NCI-H748 treated with DMSO at 0.1 percent for 48 hours (cell line): ENCODE data around the gene NYAP1.
A peak's percentile ranks its signal among the peaks of the same experiment; 100 is the strongest.

Source experiments
- DNase-seq: peaks from one replicate; lab custom pipeline; 2025; lab: John Stamatoyannopoulos, UW

Gene NYAP1

GRCh38 chr7:100457033-100457432 is 26.7 kb upstream of the NYAP1 start:
- DNase-seq = no peak

GRCh38 chr7:100464210-100464660 is 19.5 kb upstream of the NYAP1 start, which contains the start of gene SPACDR:
Gene SPACDR (minus strand): TSS chr7:100464260. CDS start chr7:100464025, 235 bp downstream.
- DNase-seq = no peak

GRCh38 chr7:100464791-100465190 is 18.9 kb upstream of the NYAP1 start:
- no peak for DNase-seq

- no peak for DNase-seq
These were observed 18.4 kb upstream of the NYAP1 start for GRCh38 chr7:100465299-100465698.

- peak; percentile 38 for DNase-seq
These were observed 17.9 kb upstream of the NYAP1 start for GRCh38 chr7:100465702-100466311.

GRCh38 chr7:100466653-100467605 is 16.8 kb upstream of the NYAP1 start:
- no peak for DNase-seq

- DNase-seq = no peak
These were observed 15.9 kb upstream of the NYAP1 start for GRCh38 chr7:100467638-100468373.

GRCh38 chr7:100469227-100470044 is 14.3 kb upstream of the NYAP1 start:
- DNase-seq = peak; percentile 36

GRCh38 chr7:100471021-100471420 is 12.7 kb upstream of the NYAP1 start:
- no peak for DNase-seq

- no peak for DNase-seq
These were observed 11.4 kb upstream of the NYAP1 start for GRCh38 chr7:100472121-100472851.

GRCh38 chr7:100472854-100473499 is 10.8 kb upstream of the NYAP1 start:
- DNase-seq = no peak

GRCh38 chr7:100475549-100475948 is 8.2 kb upstream of the NYAP1 start:
- no peak for DNase-seq

- no peak for DNase-seq
These were observed 7.5 kb upstream of the NYAP1 start for GRCh38 chr7:100476101-100476780.

- no peak for DNase-seq
These were observed 6.5 kb upstream of the NYAP1 start for GRCh38 chr7:100476903-100477870.

- DNase-seq = no peak
These were observed 5.9 kb upstream of the NYAP1 start for GRCh38 chr7:100477871-100478267.

GRCh38 chr7:100478958-100479660 is 4.6 kb upstream of the NYAP1 start, which contains the start of gene TSC22D4:
Gene TSC22D4 (minus strand): TSS chr7:100479214. CDS start chr7:100478038, 1,176 bp downstream.
- peak; percentile 65 for DNase-seq

GRCh38 chr7:100481466-100481865 is 2.3 kb upstream of the NYAP1 start:
- DNase-seq = no peak

- DNase-seq = no peak
These were observed 1.0 kb upstream of the NYAP1 start for GRCh38 chr7:100482728-100483089.
